Esophagus mucosa (tissue), 1 donor: ENCODE measurements around the gene PTCD2. TPM values are rescaled to one million over a fixed set of nuclear protein-coding genes. Genes with fewer than 3 reads are reported as not detected.
A peak's percentile ranks its signal among the peaks of the same experiment; 100 is the strongest.

Experiments used
- ATAC-seq: fragments of 200-7000 bp; cut with Tn5 transposase; one replicate; pipeline ENCODE4 v1.9.1; 2020
- total RNA-seq: library from RNA; stranded (reverse); gene quantifications from one replicate; pipeline ENCODE4 v1.2.4, GENCODE V29; 2023
- donor health status: DM: yes; HTN: yes; CAD: no.

Gene PTCD2, protein sequence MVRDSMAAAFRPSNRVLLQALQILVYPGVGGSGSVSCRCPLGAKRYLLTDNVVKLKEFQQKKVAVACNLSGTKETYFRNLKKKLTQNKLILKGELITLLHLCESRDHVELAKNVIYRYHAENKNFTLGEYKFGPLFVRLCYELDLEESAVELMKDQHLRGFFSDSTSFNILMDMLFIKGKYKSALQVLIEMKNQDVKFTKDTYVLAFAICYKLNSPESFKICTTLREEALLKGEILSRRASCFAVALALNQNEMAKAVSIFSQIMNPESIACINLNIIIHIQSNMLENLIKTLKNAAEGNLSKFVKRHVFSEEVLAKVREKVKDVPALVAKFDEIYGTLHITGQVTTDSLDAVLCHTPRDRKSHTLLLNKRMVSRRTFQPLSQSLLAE
- total RNA-seq, result 7.7 TPM

- ATAC-seq, result peak; percentile 100
These were observed at the start of gene PTCD2, which contains the start of gene MRPS27 for GRCh38 chr5:72319976-72320752. TSS of gene PTCD2 (plus strand) at chr5:72320373. CDS start at chr5:72320383, 10 bp downstream. TSS of gene MRPS27 (minus strand) at chr5:72320240. CDS start at chr5:72320221, 19 bp downstream.

- ATAC-seq, result no peak
These were observed 48.5 kb upstream of the PTCD2 start for GRCh38 chr5:72271702-72272101.

GRCh38 chr5:72272398-72272797 lies 47.8 kb upstream of the PTCD2 start:
- no peak for ATAC-seq

- no peak for ATAC-seq
These were observed 46.6 kb upstream of the PTCD2 start for GRCh38 chr5:72273547-72273946.

- ATAC-seq, result no peak
These were observed 43.9 kb upstream of the PTCD2 start for GRCh38 chr5:72276219-72276752.

GRCh38 chr5:72280581-72281069 lies 39.5 kb upstream of the PTCD2 start:
- ATAC-seq, result no peak

GRCh38 chr5:72281430-72281763 lies 38.8 kb upstream of the PTCD2 start:
- ATAC-seq, result no peak

GRCh38 chr5:72281764-72282499 lies 38.2 kb upstream of the PTCD2 start:
- no peak for ATAC-seq

DNA sequence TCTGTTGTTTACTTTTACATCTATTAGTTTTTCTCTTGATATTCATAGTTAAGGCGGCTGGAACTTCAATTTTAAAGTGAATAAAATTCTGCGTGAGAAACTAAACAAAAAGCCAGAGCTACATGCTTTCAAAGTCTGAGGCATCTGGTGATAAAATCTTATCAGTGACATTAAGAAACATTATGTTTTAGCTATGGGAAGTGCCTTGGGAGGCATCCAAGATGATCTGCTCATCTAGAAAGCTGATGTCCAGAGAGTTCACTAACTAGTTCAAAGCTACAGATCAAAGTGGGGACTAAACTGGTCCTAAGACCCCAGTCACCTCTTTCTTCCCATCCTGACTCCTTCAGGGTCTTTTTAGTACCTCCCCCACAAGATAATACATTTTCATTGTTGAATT lies 37.3 kb upstream of the PTCD2 start:
- no peak for ATAC-seq

DNA sequence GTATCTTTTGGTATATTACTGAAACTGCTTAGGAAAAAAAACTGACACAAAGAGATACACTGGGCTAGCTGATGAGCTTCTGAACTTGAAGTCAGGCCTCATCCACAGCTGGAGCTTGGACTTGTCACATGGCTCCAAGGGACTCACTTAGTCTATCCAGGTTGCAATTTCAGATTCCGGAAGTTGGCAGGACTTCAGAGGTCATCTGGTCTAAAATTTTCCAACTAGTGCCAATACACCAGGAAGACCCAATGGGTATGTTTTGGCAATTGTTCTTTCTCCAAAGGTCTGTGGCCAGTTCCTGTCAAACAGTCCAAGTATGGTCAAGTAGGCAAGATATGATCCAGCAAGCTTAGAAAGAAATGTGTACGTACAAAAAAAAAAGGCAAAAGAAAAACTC lies 36.8 kb upstream of the PTCD2 start:
- ATAC-seq, result no peak

GRCh38 chr5:72284559-72285423 lies 35.4 kb upstream of the PTCD2 start:
- ATAC-seq, result no peak

GRCh38 chr5:72285424-72285821 lies 34.8 kb upstream of the PTCD2 start:
- no peak for ATAC-seq

- ATAC-seq, result no peak
These were observed 33.4 kb upstream of the PTCD2 start for GRCh38 chr5:72286798-72287197.

DNA sequence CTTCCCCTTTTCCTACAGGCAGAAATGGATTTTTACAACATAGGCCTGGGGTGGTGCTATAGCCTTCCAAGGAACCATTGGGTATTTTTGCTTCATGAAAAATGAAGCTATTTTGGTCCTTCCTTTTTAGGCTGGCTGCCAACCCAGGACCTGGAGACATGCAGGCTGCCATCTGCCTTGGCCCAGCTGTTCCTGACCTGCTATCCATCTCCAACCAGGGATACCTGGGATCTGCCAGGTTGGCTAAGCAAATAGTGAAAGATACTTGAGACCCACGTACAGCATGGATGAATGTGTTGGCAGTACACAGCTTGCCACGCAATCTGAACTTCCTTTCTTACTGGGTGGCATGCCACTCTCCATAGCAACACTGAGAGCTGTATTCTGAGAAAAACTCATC lies 31.2 kb upstream of the PTCD2 start:
- no peak for ATAC-seq

DNA sequence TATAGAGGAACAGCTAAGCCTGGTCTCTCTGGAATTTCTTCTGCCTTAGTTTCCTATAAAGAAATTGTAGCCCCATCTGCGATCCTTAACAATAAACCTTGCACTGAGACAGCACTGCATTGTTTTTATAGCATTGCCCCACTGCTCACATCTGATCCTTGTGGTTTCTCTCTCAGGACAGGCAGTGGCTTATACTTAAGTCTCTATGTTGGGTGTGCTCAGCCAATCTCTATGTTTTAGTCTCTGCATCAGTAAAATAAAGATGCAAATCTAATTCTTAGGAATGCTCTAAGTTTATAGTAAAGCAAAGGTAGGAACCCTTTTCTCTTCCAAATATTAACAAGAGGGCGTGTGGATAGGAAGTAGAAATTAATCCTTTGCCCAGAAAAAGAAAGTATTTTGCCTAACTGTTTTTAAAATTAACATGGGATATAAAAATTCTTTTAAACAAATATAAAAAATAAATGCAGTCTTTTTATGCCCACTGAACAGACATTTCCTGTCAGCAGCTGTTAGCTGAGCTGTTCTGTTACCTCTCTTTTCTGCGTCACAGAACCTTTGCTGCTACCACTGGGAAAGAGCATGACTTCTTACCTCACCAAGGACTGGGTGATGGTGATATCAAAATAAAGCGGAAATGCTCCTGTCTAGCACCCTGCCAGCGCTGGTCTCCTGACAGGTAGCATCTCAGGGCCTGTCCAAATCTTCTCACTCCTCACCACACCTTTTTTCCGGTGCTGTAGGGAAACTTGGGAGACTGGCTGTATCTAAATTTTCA lies 29.6 kb upstream of the PTCD2 start:
- ATAC-seq, result no peak

DNA sequence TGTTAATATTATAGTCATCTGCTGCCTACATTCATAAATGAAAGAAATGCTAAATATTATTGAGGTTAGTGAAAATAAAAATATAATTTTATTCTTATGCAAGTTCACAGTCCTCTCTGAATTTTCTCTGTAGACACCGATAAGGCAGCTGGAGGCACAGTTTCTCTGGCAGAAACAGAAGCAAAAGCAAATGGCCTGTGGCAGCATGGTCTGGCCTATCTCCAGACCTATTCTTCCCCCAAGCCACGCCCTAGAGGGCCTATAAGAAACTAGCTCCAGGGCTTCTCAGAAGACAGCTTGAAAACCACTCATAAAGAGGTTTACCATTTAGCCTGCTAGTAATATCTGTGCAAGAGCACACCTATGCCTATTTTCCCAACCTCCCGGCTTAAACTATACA lies 28.6 kb upstream of the PTCD2 start:
- ATAC-seq, result no peak

DNA sequence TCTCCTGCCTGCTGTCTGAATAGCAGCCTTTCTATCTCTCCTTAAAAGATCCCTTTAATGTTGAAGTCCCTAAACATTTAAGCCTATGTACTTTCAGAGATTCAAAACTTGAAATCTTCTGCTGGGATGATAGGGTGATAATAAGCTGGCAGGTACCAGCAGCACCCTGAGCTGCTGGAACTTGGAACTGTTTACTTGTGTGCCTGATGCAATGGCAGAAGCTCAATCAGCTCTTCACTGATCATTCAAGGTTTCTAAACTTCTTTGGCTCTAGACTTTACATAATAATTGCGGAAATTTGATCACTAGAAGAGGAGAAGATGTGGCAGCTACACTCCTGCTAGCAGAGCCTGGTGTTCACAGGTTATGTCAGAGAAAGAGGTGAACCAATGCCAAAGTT lies 27.8 kb upstream of the PTCD2 start:
- no peak for ATAC-seq

DNA sequence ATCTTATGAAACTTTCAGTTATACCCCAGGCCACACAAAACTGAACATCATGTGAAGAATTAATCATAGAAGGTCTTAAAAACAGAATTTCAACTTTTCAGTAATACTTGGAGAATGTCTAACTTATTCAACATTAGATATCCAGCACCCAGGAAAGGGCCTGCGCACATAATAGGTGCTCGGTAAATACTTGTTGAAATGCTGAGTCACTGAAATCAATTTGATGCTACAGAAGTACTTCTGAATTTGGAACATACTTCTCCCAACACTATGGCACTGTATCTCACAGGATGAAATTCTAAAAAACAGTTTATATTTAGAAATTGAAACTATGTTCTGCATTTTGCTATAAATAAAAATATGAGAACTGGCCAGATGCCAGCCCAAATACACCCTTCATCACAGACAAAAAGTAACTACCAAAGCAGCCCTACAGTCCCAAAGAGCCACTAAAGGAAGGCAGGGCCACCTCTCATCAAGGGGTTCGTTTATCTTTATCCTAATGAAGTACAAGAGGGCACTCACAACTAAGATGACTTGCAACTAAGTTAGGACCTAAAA lies 26.6 kb upstream of the PTCD2 start:
- no peak for ATAC-seq

GRCh38 chr5:72294473-72294872 lies 25.7 kb upstream of the PTCD2 start:
- ATAC-seq, result no peak

DNA sequence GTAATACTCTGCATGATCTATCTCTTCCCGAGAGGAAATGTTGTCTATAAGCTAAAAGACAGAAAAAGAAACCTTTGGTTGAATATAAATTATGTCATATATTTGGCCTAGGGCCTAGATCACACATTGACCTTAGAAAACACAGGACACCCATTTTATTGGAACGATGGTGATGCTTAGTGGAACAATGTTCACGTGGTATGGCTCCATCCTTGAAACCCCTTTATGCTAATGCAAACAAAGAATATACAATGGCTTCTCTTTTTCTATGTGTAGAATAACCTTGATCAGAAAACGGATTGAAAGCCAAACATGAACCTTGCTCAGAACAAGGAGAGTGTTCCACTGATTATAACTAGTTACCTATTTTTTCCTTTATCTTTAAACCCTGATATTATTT lies 24.6 kb upstream of the PTCD2 start:
- ATAC-seq, result no peak

GRCh38 chr5:72296256-72296655 lies 23.9 kb upstream of the PTCD2 start:
- ATAC-seq, result no peak
